ENCODE measurements around the gene IQGAP3. TPM values are rescaled to one million over a fixed set of nuclear protein-coding genes. Genes with fewer than 3 reads are reported as not detected.

The IQGAP3 gene
- total and polyA plus RNA-seq, 2 donors (not counting 1 experiment from before 2014, with no cell fraction given): 2.7 to 16.0 TPM

DNA sequence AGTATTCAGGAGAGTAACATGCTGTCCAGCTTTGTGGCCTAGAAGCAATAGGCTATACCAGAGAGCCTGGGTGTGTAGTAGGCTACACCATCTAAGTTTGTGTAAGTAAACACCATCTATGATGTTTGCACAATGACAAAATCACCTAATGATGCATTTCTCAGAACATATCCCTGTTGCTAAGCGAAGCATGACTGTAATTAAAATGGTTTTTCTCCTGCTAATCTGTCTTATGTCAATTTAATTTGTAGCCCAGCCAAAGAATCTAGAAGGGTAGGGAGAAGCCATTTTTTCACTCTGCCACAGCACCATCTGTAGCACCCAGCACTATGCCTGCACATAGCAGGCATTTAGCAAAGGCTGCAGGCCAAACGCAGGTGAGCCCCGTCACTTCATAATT, 5.2 kb upstream of the IQGAP3 start:
- peaks cover 6% of the 10 kb centered on the region for H3K27me3 ChIP-seq (ENCODE audit: control insufficient read depth, insufficient read depth, low read length)
- H2AFZ ChIP-seq (ENCODE audit: low read length): no peak overlapping the region
- no peak overlapping the region for H3K4me3 ChIP-seq (replicated peaks in 1 of 4; ENCODE audit: control extremely low read depth in 1 of 4, insufficient read depth in 1 of 4, low read depth in 3 of 4, low read length in 4 of 4)
- H3K36me3 ChIP-seq (ENCODE audit: control insufficient read depth, insufficient read depth, low read length): no peaks in the 10 kb centered on the region
- H3K79me2 ChIP-seq (ENCODE audit: control insufficient read depth, insufficient read depth, low read length): no peaks in the 10 kb centered on the region
- H4K20me1 ChIP-seq (ENCODE audit: control insufficient read depth, extremely low read depth, insufficient read depth, low read length): no peaks in the 10 kb centered on the region
- H3K4me2 ChIP-seq (ENCODE audit: extremely low read depth, insufficient read depth, low read length): no peak overlapping the region
- no peaks in the 10 kb centered on the region for H3K4me1 ChIP-seq (ENCODE audit: control insufficient read depth, extremely low read depth, insufficient read depth, low read length)
- TF ChIP-seq EZH2 (IDR thresholded peaks at IDR 0.05; ENCODE audit: low read length, missing control alignments): no peak
- TF ChIP-seq, protein P1, sequence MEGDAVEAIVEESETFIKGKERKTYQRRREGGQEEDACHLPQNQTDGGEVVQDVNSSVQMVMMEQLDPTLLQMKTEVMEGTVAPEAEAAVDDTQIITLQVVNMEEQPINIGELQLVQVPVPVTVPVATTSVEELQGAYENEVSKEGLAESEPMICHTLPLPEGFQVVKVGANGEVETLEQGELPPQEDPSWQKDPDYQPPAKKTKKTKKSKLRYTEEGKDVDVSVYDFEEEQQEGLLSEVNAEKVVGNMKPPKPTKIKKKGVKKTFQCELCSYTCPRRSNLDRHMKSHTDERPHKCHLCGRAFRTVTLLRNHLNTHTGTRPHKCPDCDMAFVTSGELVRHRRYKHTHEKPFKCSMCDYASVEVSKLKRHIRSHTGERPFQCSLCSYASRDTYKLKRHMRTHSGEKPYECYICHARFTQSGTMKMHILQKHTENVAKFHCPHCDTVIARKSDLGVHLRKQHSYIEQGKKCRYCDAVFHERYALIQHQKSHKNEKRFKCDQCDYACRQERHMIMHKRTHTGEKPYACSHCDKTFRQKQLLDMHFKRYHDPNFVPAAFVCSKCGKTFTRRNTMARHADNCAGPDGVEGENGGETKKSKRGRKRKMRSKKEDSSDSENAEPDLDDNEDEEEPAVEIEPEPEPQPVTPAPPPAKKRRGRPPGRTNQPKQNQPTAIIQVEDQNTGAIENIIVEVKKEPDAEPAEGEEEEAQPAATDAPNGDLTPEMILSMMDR (conservative IDR thresholded peaks at IDR 0.05 in 1 of 2, IDR thresholded peaks at IDR 0.05 in 1 of 2; ENCODE audit: low read depth in 1 of 2, low read length in 2 of 2): no peak
- no peak overlapping the region for H3K27ac ChIP-seq (ENCODE audit: insufficient read depth, low read length)
- H3K9me3 ChIP-seq (ENCODE audit: control insufficient read depth, insufficient read depth, low read depth, low read length): no peaks in the 10 kb centered on the region
- H3K9ac ChIP-seq (ENCODE audit: insufficient read depth, low read length): no peak overlapping the region
- DNase-seq (ENCODE audit: low read depth in 2 of 2): no peak

DNA sequence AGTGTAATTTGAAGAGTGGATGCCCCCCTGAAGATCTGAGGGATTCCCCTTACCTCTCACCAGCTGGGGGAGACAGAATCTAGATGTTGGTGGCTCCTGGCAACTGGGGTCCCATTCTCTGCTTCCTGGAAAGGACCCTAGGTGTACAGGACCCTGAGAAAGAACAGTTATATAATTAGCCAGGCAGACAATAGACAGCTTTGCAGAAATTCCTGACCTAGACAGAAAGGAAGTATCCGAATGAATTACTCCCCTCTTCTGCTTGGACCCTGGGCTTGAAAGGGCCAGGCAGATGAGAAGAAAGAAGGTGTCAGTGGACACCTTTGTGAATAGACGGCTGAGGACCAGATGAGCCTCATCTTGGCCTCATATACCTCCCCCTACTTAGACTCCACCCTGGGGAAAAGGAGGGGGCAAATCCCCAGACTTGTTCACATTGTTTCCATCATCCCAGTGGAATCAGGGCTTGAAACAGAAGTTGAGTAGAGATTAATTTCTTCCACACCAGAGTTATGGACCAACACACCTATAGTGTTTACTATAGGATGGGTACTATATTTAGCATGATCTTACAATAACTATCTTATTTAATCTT, 1.8 kb upstream of the IQGAP3 start:
- Histone ChIP-seq H3K9me3 (ENCODE audit: control insufficient read depth, insufficient read depth, low read depth, low read length) (no peaks in the 10 kb centered on the region), H2AFZ (ENCODE audit: low read length) (no peak overlapping the region), H3K4me3 (replicated peaks in 1 of 4; ENCODE audit: control extremely low read depth in 1 of 4, insufficient read depth in 1 of 4, low read depth in 3 of 4, low read length in 4 of 4) (no peak overlapping the region), H4K20me1 (ENCODE audit: control insufficient read depth, extremely low read depth, insufficient read depth, low read length) (no peaks in the 10 kb centered on the region), H3K4me2 (ENCODE audit: extremely low read depth, insufficient read depth, low read length) (no peak overlapping the region), H3K27me3 (ENCODE audit: control insufficient read depth, insufficient read depth, low read length) (peaks cover 6% of the 10 kb centered on the region), H3K36me3 (ENCODE audit: control insufficient read depth, insufficient read depth, low read length) (no peaks in the 10 kb centered on the region), H3K79me2 (ENCODE audit: control insufficient read depth, insufficient read depth, low read length) (peaks cover 21% of the 10 kb centered on the region), H3K27ac (ENCODE audit: insufficient read depth, low read length) (no peak overlapping the region), H3K9ac (ENCODE audit: insufficient read depth, low read length) (no peak overlapping the region), H3K4me1 (ENCODE audit: control insufficient read depth, extremely low read depth, insufficient read depth, low read length) (peaks cover 10% of the 10 kb centered on the region)
- no peak for DNase-seq (ENCODE audit: low read depth in 2 of 2)
- TF ChIP-seq EZH2 (IDR thresholded peaks at IDR 0.05; ENCODE audit: low read length, missing control alignments): no peak
- TF ChIP-seq, protein P1 (conservative IDR thresholded peaks at IDR 0.05 in 1 of 2, IDR thresholded peaks at IDR 0.05 in 1 of 2; ENCODE audit: low read depth in 1 of 2, low read length in 2 of 2): no peak

DNA sequence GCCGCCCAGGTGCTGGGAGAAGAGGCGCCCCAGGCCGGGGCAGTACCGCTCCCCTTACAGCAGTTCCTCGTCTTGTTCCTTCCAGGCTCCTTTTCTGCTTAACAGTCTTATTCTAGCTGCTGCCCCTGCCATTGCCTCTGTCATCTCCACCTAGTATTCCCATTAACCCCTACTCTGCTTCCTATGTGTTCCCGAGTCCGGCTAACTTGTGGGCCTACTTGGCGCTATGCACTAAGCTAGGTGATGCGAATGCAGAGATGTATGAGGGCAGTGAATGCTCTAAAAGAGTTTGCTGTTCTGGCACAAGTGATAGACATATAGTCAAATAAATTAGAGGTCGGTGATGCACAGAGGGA, 276 bp upstream of the IQGAP3 start:
- no peak overlapping the region for H3K27ac ChIP-seq (ENCODE audit: insufficient read depth, low read length)

More for the DNA sequence above, 276 bp upstream of the IQGAP3 start:
- no peak for DNase-seq (ENCODE audit: low read depth in 2 of 2)
- Histone ChIP-seq H3K79me2 (ENCODE audit: control insufficient read depth, insufficient read depth, low read length) (peaks cover 22% of the 10 kb centered on the region), H3K27me3 (ENCODE audit: control insufficient read depth, insufficient read depth, low read length) (peaks cover 6% of the 10 kb centered on the region), H4K20me1 (ENCODE audit: control insufficient read depth, extremely low read depth, insufficient read depth, low read length) (no peaks in the 10 kb centered on the region), H3K9me3 (ENCODE audit: control insufficient read depth, insufficient read depth, low read depth, low read length) (no peaks in the 10 kb centered on the region), H3K36me3 (ENCODE audit: control insufficient read depth, insufficient read depth, low read length) (no peaks in the 10 kb centered on the region), H3K4me2 (ENCODE audit: extremely low read depth, insufficient read depth, low read length) (peak overlapping the region; percentile 97), H2AFZ (ENCODE audit: low read length) (no peak overlapping the region), H3K4me1 (ENCODE audit: control insufficient read depth, extremely low read depth, insufficient read depth, low read length) (peaks cover 10% of the 10 kb centered on the region), H3K4me3 (replicated peaks in 1 of 4; ENCODE audit: control extremely low read depth in 1 of 4, insufficient read depth in 1 of 4, low read depth in 3 of 4, low read length in 4 of 4) (peak overlapping the region; percentile 67 to 93 (median 86)), H3K9ac (ENCODE audit: insufficient read depth, low read length) (no peak overlapping the region)
- TF ChIP-seq, protein P1 (conservative IDR thresholded peaks at IDR 0.05 in 1 of 2, IDR thresholded peaks at IDR 0.05 in 1 of 2; ENCODE audit: low read depth in 1 of 2, low read length in 2 of 2): no peak
- no peak for TF ChIP-seq EZH2 (IDR thresholded peaks at IDR 0.05; ENCODE audit: low read length, missing control alignments)
